HG03575 (cell line): ENCODE data around the gene SNX25.
A peak's percentile ranks its signal among the peaks of the same experiment; 100 is the strongest.
"Not testable (repeated sequence)": the region's sequence is repeated elsewhere in the genome, so short reads cannot be mapped to it uniquely, and the experiment has no call there.

Experiments
- ATAC-seq: cut with Tn5 transposase; IDR thresholded peaks from one replicate; pipeline ENCODE4 v1.9.1; 2021; ENCODE audit not compliant: unreplicated experiment, insufficient number of reproducible peaks, low FRiP score; ENCODE audit errors: extremely low read depth

SNX25 gene

DNA sequence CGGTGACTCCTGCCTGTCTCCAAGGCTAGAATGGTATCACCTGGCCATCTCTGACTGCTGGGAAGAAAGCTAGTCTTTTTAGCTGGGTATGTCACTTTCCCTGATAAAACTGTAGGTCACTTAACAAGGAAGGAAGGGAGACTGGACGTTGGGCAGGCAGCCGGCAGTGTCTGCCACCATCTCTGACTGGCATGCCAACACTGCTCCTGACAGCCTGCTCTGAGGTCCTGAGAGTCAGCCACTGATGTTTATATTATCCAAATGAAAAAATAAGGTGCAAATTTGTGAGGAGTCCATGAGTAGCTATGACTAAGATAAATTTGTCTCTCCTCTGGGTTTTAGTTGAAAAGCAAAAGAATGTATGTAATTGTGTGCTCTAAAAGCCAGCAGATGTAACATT lies 77.2 kb downstream of the SNX25 start:
- ATAC-seq, result no peak

DNA sequence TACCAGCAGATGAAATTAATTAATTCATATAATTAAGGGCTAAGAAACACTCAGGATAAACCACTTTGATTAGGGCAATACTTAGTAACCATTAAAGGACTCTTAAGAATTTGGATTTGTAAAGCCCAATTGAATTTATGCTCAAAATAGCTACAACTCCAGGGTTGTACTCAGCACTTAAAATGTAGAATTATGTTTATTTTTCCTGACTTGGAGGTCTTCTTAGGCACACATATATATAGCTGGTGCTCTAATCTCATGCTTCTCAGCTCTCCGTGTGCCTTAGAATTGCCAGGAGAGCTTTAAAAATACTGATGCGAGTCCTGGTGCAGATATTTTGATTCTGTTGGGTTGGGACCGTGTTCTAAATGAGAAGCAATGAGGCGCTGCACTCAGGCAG lies 77.6 kb downstream of the SNX25 start:
- ATAC-seq, result no peak

DNA sequence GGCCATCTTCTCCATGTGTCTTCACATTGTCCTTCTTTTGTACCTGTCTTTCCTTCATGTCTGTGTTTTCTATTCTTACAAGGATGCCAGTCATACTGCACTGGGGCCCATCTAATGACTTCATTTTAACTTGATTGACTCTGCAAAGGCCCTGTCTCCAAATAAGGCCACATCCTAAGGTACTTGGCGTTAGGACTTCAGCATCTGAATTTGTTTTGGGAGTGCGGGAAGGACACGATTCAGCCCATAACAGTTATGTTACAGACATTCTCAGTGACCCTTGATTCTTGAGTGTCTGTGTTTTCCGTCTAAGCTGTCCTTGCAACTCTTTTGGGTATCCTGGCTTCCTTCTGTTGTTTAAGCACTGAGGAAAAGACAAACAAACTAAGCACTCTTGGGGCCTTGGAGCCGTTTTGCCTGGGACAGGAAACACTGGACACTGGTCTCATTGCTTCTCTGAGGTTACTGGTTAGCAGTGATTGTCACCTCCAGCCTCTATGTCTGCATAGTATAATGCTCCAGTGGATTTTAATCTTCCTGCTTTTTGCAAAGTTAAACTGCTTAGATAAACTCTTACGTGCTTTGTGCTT lies 80.7 kb downstream of the SNX25 start:
- ATAC-seq, result no peak

DNA sequence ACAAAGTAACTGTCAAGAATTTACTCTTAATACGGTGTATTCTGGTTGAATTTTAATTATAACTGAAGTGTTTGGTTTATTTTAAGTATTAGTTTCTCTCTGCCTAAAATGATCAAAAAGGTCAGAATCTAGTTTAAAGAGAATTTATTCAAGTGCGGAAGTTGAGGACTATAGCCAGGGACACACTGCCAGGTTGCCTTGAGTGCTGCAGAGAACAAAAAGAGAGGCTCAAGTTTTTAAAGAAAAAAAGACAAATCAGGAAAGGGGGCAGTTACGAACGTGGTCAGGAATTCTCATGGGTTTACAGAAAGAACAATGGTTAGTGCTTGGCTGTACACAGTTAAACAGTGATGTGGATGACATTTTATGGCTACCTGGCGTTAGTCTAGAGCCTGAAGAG lies 81.3 kb downstream of the SNX25 start:
- ATAC-seq, result no peak

DNA sequence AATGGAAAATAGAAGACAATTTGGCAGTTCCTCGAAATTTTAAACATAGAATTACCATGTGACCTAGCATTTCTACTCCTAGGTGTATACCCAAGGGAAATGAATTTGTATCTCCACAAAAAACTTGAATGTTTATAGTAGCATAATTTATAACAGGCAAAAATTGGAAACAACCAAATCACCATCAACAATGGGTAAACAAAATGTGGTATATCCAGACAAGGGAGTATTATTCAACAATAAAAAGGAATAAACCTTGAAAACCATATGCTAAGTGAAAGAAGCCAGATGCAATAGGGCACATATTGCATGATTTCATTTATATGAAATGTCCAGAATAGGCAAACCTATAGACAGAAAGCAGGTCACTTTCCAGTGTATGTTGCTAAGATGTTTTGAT lies 83.8 kb downstream of the SNX25 start:
- no peak for ATAC-seq

DNA sequence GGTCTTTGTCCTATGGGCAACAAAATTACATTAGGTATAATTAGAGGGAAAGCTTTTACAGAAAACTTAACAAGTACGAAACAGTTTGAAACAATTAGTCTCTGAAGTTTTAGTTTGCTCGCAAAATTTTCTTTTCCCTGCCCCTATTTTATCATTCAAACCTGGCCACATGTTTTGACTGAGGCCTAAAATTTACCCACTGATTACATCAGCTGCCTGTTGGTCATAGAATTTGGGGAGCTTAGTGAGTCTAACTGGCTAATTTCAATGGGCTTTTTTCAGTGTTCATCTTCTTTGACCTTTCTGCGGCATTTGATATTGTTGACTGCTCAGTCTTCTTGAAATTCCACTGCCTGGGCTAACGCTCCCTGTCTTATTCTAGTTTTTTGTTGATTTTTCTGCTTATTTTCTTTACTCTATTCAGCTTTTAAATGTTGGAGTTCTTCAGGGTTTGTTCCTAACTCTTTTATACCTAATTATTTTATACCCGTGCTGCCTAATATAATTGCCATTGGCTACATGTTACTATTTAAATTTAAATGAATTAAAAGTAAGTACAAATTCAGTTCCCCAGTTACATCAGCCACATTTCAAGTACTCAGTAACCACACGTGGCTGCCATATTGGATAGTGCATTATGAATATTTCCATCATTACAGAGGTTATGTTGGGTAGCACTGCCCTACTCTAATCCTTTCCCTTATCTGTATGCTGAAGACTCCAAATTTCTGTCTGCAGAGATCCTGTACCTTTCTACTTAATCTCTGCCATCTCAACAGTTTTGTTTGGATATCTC lies 87.5 kb downstream of the SNX25 start:
- no peak for ATAC-seq

DNA sequence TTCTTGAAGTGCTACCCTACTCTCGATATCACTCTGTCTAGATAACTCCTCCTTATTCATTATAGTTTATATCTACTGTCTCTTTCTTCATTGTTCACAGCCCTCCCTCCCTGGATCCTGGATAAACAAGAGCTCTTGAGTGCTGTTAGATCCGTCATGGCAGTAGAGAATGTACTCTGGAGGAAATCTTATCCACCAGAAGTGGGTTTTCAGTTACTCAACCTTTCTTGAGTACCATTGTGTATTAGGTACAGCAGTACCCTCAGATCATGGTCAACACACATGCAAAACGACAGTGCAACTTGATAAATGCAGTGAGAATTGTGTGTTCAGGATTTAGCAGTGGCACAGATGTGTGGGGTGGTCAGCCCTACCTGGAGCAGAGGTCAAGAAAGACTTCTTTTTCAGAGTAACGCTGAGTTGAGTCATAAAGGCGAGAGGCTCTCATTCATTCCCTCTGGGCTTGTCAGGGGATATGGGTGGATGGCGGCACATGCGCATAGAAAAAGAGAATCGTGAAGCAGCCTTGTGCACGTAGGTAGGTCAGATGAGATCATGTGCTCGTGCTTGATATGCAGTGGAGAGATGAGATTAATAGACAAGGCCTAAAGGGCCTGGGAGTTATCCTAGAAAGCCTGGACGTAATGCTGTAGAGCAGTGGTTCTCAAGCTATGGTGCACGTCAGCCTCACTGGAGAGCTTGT lies 89.5 kb downstream of the SNX25 start:
- no peak for ATAC-seq

DNA sequence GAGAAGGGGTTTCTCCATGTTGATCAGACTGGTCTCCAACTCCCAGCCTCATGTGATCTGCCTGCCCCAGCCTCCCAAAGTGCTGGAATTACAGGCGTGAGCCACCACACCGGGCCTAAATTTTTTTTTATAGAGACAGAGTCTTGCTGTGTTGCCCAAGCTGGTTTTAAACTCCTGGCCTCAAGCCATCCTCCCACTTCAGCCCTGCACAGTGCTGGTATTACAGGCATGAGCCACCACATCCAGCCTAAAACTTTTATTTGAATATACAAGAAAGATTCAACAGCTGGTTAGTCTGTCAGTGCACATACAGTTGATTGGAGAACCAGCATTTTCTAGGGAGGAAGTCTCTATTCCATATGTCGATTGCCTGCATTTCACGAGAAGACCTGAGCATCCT lies 95.1 kb downstream of the SNX25 start:
- ATAC-seq, result no peak

DNA sequence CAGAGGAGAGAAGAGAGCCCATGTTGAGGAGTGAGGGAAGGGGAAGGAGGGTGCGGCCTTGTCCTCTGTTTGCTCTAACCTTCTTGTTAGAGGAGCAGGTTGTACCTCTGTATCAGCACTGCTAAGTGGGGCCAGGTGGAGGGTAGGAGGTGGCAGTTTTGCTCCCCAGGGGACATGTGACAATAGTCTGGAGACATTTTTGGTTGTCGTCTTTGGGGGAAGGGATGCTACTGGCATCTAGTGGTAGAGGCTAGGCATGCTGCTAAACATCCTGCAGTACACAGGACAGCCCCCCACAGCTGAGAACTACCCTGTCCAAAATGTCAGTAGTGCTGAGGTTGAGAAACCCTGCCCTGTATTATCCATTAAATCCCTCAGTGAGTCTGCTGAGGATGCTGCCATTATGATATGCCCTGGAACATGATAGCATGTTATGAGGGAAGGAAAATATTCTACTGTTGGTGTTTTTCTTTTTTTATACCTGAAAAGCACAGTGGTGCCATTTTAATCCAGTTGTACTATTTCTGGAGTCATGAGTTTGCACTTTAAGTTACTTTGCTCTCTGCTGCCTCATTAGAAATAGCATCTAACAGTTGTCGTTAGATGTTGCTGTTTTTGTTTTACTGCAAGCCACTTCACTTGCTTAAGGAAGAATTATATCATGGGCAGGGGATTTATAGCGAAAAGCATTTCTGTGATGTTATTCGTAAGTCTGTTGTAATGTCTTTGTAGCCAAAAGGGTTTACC lies 95.7 kb downstream of the SNX25 start:
- ATAC-seq, result no peak

DNA sequence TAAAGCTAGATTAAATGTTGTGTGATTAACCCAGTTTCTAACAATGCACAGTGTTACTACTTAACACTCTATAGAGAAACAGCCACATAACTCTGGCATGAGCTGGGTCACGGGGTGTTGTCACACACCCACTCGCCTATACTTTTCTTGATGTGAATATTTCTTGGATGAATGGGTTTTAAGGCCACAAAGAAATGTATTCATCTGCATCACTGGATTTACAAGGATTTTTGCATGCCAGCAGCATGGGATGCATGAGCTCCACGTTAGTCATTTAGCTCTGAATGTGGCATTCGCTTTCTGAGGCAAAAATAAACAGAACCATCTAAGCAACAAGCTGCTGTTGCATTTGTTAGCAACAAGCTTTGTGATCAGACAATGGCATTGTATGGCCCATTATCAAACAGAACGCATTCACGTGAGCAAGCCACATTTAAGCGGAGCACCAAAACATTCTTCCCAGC lies 96.6 kb downstream of the SNX25 start:
- ATAC-seq, result no peak

DNA sequence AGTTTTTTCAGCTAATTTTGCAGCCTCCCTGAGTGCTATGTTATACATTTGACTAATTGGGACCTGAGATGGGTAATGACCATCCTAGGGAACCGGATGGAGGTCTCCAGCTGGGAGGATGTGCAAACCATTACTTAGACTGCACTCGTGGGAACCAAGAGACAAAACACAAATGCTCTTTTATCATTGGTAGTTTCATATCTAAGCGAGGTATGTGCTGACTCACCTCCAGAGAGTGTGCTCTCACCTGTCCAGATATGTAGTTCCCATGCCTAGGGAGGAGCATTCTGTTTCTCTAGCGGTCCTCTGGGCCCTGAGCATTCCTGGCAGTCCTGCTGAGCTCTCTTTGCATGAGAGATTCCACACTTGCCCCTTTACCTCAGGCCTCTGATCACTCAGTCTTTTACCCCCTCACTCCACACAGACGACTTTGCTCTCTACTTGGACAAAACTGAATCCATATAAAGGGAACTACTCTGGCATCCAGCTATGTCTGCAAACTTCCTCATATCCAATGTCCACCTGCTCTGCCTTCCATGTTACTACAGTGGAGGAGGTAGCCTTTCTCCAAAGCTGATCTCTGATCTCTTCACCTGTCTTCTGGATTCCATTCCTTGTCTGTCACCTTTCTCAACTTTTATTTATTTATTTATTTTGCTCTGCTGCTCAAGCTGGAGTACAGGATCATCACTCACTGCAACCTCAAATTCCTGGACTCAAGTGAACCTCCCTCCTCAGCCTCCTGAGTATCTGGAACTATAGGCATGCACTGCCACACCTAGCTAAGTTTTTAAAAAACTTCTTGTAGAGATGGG lies 97.9 kb downstream of the SNX25 start:
- ATAC-seq, result peak; percentile 64

DNA sequence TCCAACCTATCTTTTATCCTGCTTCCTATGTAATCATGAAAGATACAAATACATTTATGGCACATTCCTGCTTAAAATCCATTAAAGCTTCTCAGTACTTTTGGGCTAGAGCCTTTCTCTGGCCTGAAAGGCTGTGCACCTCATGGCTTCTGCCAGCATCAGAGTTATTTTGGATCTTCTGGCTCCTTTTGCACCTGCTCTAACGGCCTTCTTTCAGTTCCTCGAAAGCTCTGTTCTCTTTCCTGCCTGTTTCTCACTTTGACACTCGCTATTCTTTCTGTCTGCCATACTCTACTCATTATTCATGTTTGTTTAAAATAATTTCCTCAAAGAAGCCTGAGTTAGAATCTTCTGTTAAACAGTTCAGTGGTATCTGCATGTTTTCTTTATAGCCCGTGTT lies 100.4 kb downstream of the SNX25 start:
- peak; percentile 29 for ATAC-seq

DNA sequence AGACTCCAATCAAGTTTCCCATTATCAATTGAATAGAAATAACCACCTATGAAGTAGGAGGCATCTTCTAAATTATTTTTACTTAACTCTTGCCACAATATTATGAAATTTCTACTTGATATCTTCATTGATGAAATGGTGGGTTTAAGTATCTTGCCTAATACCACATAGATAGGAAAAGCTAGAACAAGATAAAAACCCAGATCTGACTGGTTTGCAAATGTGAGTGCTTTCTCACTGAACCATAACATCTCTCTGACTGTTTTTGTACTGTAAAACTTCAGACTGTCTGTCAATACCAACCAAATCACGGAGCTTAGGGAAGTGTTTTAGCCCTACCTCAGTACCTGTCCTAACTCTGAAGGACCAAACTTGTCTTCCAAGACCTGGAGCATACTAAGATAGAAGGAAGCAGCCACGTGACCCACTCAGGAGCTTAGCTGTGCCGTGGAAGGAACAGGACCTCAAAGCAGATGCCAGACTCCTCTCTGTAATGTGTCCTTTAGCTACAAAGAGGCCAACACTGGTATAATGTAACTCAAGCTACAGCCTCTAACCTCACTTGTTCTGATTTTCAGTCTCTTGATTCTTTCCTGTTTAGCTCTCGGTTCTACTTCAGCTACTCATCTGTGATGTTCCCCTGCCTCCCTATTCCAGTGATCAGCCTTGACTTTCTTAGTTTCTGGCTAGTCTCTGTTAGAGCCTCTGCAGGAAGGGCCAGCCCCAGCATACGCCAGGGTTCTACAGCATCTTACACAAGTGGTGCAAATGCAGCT lies 101.9 kb downstream of the SNX25 start:
- no peak for ATAC-seq

DNA sequence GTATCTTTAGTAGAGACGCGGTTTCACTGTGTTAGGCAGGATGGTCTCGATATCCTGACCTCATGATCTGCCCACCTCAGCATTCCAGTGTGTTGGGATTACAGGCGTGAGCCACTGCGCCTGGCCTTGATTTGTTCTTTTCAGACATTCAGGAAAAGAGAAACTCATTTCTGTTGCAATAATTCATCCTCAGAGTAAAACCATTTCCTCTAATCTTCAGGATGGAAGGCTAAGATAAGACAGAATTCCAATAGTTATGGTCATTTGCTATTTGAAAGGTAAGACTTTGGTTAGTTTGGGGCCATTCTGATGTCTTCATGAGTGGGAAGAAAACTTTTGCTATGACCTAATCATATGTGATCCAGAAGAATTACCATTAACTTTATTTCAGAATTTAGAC lies 103.3 kb downstream of the SNX25 start:
- no peak for ATAC-seq

DNA sequence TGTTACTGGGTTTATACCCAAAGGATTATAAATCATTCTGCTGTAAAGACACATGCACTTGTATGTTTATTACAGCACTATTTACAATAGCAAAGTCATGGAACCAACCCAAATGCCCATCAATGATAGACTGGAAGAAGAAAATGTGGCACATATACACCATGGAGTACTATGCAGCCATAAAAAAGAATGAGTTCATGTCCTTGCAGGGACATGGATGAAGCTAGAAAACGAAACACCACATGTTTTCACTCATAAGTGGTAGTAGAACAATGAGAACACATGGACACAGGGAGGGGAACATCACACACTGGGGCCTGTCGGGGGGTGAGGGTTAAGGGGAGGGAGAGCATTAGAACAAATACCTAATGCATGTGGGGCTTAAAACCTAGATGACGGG lies 108.1 kb downstream of the SNX25 start:
- not testable (repeated sequence) for ATAC-seq

DNA sequence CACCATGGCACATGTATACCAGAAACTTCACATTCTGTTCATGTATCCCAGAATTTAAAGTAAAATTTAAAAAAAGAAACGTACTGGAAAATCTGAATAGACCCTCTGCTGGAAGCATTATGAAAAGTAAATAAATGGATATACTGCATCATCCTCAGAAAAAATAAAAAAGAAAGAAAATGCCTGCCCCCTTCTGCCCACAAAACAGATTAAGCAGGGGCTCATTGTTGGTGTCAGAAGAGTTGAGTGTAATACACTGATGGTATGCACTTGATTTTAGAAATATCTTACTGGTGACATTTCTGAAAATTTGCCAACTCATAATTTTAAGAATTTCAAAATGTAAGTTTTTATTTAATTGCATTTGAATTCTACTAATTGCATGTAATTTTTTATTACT lies 108.5 kb downstream of the SNX25 start:
- ATAC-seq, result no peak

DNA sequence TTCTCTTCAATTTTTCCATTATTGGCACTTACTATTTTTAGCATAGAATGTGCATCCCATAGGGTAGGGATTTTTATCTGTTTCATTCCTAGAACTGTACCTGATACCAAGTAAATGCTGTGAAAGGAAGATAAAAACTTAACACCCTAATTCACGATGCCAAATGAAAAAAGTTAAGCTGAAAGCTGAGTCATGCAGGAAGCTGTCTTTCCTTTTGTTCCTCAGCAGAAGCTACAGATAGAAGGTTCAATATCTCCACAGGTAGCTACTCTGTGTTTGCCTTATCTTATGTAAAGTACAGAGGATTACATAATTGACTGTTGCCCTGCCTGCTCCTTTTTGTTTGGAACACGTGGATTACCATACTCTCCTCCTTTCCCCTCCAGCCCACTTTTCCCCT lies 109.3 kb downstream of the SNX25 start:
- no peak for ATAC-seq

DNA sequence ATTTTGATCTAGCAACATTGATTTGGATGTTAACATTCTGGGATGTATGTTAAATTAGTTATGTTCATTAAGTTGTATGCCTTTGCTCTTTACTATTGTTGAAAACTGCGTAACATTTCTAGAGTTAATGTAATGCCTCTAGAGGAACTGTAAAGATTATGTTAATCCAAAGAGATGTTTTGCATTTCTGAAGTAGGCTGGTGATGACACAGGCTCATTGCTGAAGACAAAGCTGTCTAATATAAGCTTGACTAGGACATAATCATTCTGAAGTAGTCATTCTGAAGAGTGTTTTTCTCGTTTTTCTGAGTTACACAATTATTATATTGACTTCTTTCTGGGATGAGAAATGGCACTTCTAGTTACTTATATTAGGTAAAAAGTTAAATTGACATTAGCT lies 113.4 kb downstream of the SNX25 start:
- no peak for ATAC-seq
